Measurements from ENCODE around the gene ARMC9.

ARMC9 gene

DNA sequence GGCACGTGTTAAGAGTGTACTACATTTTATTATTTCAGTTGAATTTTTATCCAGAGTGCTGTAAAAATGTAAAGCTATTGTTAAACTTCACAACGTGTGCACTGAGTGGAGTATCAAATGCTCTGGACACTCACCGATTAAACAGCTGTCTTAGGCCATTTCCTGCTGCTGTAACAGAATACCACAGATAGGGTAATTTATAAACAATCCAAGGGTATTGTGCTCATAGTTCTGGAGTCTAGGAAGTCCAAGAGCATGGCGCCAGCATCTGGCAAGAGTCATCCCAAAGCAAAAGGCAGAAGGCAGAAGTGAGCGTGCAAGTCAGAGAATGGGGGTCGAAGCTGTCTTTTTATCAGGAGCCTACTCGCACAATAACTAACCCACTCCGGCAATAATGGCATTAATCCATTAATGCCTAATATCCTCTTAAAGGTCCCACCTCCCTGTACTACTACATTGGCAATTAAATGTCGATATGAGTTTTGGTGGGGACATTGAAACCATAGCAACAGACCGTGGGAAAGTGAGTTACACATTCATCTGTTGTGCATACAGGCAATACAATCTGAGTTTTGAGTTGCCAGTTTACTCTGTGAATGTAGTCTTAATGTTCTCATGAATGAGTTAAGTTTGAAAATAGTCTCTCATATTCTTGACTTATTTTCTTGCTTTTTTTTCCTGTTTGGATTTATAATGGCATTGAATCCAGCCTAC lies 64.8 kb downstream of the ARMC9 start:
- H3K27ac Mint-ChIP-seq = no peak overlapping the region
- H3K4me3 Mint-ChIP-seq = no peak overlapping the region
- no peak for ATAC-seq
- DNase-seq (ENCODE audit: low spot score in 2 of 2) = no peak
- no peaks in the 10 kb centered on the region for H3K9me3 Mint-ChIP-seq
- no peaks in the 10 kb centered on the region for H3K36me3 Mint-ChIP-seq
- peaks cover 6% of the 10 kb centered on the region for H3K4me1 Mint-ChIP-seq

GRCh38 chr2:231270221-231271114 lies 72.0 kb downstream of the ARMC9 start:
- Mint-ChIP-seq H3K4me3 (no peak overlapping the region), H3K36me3 (no peaks in the 10 kb centered on the region), H3K4me1 (no peaks in the 10 kb centered on the region), H3K27ac (no peak overlapping the region), H3K9me3 (no peaks in the 10 kb centered on the region)
- no peak for DNase-seq (ENCODE audit: low spot score in 2 of 2)
- no peak for ATAC-seq

DNA sequence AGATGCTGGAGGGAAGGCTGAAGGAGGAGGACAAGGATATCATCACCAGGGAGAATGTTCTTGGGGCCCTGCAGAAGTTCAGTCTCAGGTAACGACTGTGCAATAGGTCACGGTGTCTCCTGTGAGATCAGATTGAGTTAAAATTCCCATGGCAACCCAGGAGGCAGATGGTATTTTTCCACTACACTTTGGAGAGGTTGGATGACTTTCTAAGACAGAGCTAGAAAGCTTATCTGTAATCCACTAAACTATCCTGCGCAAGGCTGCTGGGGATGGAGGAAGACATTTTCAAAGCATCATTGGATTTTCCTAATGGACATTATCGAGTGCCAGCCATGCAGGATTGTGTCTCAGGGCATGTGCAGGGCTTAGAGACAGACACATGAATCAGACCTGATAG lies 74.6 kb downstream of the ARMC9 start:
- Mint-ChIP-seq H3K27ac (no peak overlapping the region), H3K4me3 (no peak overlapping the region), H3K36me3 (no peaks in the 10 kb centered on the region), H3K9me3 (no peaks in the 10 kb centered on the region), H3K4me1 (peaks cover 4% of the 10 kb centered on the region)
- ATAC-seq = no peak
- no peak for DNase-seq (ENCODE audit: low spot score in 2 of 2)

- no peak overlapping the region for H3K4me3 Mint-ChIP-seq
- no peak overlapping the region for H3K27ac Mint-ChIP-seq
- H3K36me3 Mint-ChIP-seq = no peaks in the 10 kb centered on the region
- ATAC-seq = peak; percentile 79
- no peak for DNase-seq (ENCODE audit: low spot score in 2 of 2)
- H3K4me1 Mint-ChIP-seq = peaks cover 6% of the 10 kb centered on the region
- no peaks in the 10 kb centered on the region for H3K9me3 Mint-ChIP-seq
These were observed 78.6 kb downstream of the ARMC9 start for GRCh38 chr2:231276987-231277386.

GRCh38 chr2:231277962-231278361 lies 79.5 kb downstream of the ARMC9 start:
- H3K9me3 Mint-ChIP-seq = no peaks in the 10 kb centered on the region
- no peak overlapping the region for H3K27ac Mint-ChIP-seq
- ATAC-seq (peak; percentile 47), DNase-seq (ENCODE audit: low spot score in 2 of 2) (no peak)
- H3K4me3 Mint-ChIP-seq = no peak overlapping the region
- H3K4me1 Mint-ChIP-seq = peaks cover 6% of the 10 kb centered on the region
- H3K36me3 Mint-ChIP-seq = no peaks in the 10 kb centered on the region

- Mint-ChIP-seq H3K36me3 (no peaks in the 10 kb centered on the region), H3K9me3 (no peaks in the 10 kb centered on the region), H3K4me3 (no peak overlapping the region), H3K4me1 (peaks cover 6% of the 10 kb centered on the region), H3K27ac (no peak overlapping the region)
- DNase-seq (ENCODE audit: low spot score in 2 of 2) = no peak
- ATAC-seq = no peak
These were observed 80.4 kb downstream of the ARMC9 start for GRCh38 chr2:231278868-231279267.

DNA sequence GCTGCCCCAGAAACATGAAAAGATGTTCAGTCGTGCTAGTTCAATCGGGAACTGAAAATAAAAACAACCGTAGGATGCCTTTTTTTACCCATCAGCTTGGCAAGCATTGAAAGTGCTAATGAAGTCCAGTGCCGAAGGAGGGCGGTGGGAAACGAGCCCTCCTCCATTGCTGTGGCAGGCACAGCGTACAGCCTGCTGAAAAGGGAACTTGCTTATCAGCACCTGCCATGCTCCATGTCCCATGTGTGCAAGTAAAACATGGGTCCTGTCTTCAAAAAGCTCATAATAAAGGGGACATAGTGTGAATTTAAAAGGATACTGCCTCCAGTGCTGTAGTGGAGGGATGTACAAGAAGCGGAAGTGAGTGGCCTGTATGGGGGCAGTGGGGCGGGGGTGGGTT lies 82.4 kb downstream of the ARMC9 start:
- no peak overlapping the region for H3K4me3 Mint-ChIP-seq
- DNase-seq (ENCODE audit: low spot score in 2 of 2) = no peak
- H3K27ac Mint-ChIP-seq = no peak overlapping the region
- no peaks in the 10 kb centered on the region for H3K36me3 Mint-ChIP-seq
- H3K9me3 Mint-ChIP-seq = no peaks in the 10 kb centered on the region
- no peak for ATAC-seq
- peaks cover 6% of the 10 kb centered on the region for H3K4me1 Mint-ChIP-seq

DNA sequence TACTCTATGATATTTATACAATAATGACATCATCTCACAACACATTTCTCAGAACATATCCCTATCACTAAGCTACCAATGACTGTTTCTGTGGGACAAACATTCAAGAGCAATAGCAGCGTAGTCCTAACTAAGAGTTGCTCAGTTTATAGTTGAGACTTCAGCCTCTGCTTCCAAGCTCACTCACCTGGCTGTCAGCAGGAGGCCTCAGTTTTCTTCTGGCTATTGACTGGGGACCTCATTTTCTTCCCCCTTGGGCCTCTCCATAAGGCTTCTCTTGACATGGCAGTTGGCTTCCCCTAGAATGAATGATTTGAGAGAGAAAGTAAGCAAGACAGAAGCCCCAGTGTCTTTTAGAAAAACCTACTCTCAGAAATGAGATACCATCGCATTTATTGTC lies 85.9 kb downstream of the ARMC9 start:
- no peak for ATAC-seq
- Mint-ChIP-seq H3K9me3 (no peaks in the 10 kb centered on the region), H3K4me3 (no peak overlapping the region), H3K4me1 (no peaks in the 10 kb centered on the region), H3K27ac (no peak overlapping the region), H3K36me3 (no peaks in the 10 kb centered on the region)
- DNase-seq (ENCODE audit: low spot score in 2 of 2) = no peak

DNA sequence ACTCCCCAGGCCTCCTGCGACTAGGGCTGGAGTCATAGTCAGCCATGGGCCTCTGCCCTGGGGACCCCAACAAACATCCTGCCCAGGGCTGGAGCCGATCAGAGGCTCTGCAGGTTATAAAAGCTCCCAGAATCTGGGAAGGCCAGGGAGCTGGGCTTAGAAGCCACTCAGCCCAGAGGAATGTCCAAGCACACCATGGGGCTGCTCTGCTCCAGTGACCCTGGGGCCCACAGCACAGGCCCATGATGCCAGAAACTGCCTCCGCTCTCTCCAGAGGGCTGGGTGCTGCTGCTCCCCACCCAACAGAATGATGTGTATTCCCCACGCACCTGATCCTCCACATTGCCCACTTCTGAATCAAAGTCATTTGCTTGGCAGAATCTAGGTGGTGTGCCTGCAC lies 88.5 kb downstream of the ARMC9 start:
- Mint-ChIP-seq H3K9me3 (no peaks in the 10 kb centered on the region), H3K4me1 (no peaks in the 10 kb centered on the region), H3K4me3 (no peak overlapping the region), H3K36me3 (no peaks in the 10 kb centered on the region), H3K27ac (no peak overlapping the region)
- ATAC-seq = no peak
- no peak for DNase-seq (ENCODE audit: low spot score in 2 of 2)

DNA sequence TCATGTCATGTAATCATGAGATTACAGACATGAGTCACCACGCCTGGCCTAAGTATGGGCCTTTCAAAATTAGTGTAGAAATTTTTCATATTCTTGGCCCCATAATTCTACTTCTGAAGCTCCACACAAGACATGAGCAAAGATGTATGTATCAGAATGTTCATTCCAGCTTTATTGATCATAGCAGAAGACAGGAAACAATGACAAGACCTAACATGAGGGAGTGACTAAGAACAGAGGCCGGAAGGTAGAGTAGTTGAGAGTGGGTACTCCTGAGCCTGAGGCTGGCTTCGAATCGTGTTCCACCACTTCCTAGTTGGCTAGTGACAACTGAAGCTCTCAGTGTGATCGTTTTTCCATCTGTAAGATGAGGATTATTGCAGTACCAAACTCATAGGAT lies 89.3 kb downstream of the ARMC9 start:
- Mint-ChIP-seq H3K36me3 (no peaks in the 10 kb centered on the region), H3K4me3 (no peak overlapping the region), H3K4me1 (no peaks in the 10 kb centered on the region), H3K9me3 (no peaks in the 10 kb centered on the region), H3K27ac (no peak overlapping the region)
- ATAC-seq (no peak), DNase-seq (ENCODE audit: low spot score in 2 of 2) (no peak)

GRCh38 chr2:231288590-231288989 lies 90.2 kb downstream of the ARMC9 start:
- no peaks in the 10 kb centered on the region for H3K9me3 Mint-ChIP-seq
- ATAC-seq = no peak
- H3K27ac Mint-ChIP-seq = no peak overlapping the region
- no peak for DNase-seq (ENCODE audit: low spot score in 2 of 2)
- H3K36me3 Mint-ChIP-seq = no peaks in the 10 kb centered on the region
- H3K4me3 Mint-ChIP-seq = no peak overlapping the region
- H3K4me1 Mint-ChIP-seq = no peaks in the 10 kb centered on the region

DNA sequence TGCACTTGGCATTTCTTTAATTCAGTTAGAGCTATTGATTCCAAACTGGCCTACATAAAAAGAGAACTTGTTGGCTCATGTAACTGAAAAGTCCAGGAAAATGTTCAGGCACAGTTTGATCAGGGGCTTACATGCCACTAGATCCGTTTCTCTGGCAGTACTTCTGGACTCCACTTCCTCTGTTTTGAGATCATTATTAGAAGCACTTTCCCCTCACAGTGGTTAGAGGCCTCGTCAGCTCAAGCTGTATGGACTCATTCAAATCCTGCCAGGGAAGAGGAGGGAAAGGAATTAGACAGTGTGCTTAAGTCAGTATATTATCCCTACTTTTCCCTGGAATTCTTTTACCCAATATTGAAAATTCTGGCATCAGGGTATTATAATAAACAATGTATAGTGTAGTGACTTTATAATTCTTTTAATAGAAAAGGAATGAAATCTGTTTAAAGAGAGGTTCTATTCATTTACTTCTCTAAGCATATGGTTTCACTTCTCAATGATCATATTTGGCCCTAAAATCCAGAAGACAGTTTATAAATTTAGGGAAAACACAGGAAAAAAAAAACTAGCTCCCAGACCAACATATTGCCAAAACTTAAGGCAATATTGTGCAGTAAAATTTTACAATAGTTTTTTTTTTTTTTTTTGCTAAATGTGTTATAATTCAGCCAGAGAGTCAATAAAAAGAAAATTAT lies 92.0 kb downstream of the ARMC9 start:
- Mint-ChIP-seq H3K4me3 (no peak overlapping the region), H3K9me3 (no peaks in the 10 kb centered on the region), H3K4me1 (no peaks in the 10 kb centered on the region), H3K36me3 (no peaks in the 10 kb centered on the region), H3K27ac (no peak overlapping the region)
- ATAC-seq (no peak), DNase-seq (ENCODE audit: low spot score in 2 of 2) (no peak)

GRCh38 chr2:231292472-231293134 lies 94.2 kb downstream of the ARMC9 start:
- no peaks in the 10 kb centered on the region for H3K9me3 Mint-ChIP-seq

GRCh38 chr2:231293163-231293562 lies 94.7 kb downstream of the ARMC9 start:
- H3K9me3 Mint-ChIP-seq = no peaks in the 10 kb centered on the region
- no peak overlapping the region for H3K27ac Mint-ChIP-seq
- H3K36me3 Mint-ChIP-seq = no peaks in the 10 kb centered on the region

More at GRCh38 chr2:231292472-231293134, 94.2 kb downstream of the ARMC9 start:
- no peak for DNase-seq (ENCODE audit: low spot score in 2 of 2)
- Mint-ChIP-seq H3K36me3 (no peaks in the 10 kb centered on the region), H3K27ac (no peak overlapping the region), H3K4me3 (no peak overlapping the region), H3K4me1 (no peaks in the 10 kb centered on the region)
- ATAC-seq = no peak

DNA sequence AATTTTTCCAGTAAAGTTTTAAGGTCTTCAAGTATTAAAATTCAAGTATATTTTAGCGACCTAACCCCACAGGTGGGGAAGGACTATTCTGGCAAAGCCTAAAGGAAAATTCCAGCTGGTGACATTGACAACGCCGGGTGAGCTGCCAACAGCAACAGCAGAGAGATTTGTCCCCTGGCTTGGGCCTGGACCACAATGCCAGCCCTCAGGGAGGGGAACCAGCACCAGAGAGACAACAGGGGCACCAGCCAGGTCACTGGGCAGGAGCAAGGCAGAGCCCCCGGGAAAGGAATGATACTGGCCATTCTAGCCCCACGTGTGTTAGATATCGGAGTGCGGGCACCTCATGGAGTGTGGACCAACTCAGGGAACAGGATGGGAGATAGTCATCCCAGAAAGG lies 95.7 kb downstream of the ARMC9 start:
- no peaks in the 10 kb centered on the region for H3K4me1 Mint-ChIP-seq
- H3K4me3 Mint-ChIP-seq = no peak overlapping the region
- DNase-seq (ENCODE audit: low spot score in 2 of 2) (no peak), ATAC-seq (no peak)
- no peaks in the 10 kb centered on the region for H3K9me3 Mint-ChIP-seq
- H3K36me3 Mint-ChIP-seq = no peaks in the 10 kb centered on the region
- no peak overlapping the region for H3K27ac Mint-ChIP-seq

More at GRCh38 chr2:231293163-231293562, 94.7 kb downstream of the ARMC9 start:
- Mint-ChIP-seq H3K4me3 (no peak overlapping the region), H3K4me1 (no peaks in the 10 kb centered on the region)
- DNase-seq (ENCODE audit: low spot score in 2 of 2) = no peak
- no peak for ATAC-seq

Measured in stimulated activated effector memory CD8-positive, alpha-beta T cell treated with anti-CD3 and anti-CD28 coated beads, Interleukin-12 subunit alpha, Interleukin-12 subunit beta, amount 100 ng/mL, for 72 hours (primary cell).